GM23248 (cell line): ENCODE results near the gene MBD3L2. TPM values are rescaled to one million over a fixed set of nuclear protein-coding genes. Genes with fewer than 3 reads are reported as not detected.

ENCODE experiments used
- DNase-seq: peaks from one replicate; pipeline ENCODE4 v3.0.0-alpha.2; 2015
- H2AFZ ChIP-seq: fragments of 200-600 bp; sonication (generic); 2 replicates; pipeline ENCODE4 v1.6.1; 2016; ENCODE audit warnings: antibody characterized with exemption
- H3F3A ChIP-seq: fragments of 200-600 bp; sonication (generic); 2 replicates; pipeline ENCODE4 v1.6.1; 2016; ENCODE audit warnings: mild to moderate bottlenecking, antibody characterized with exemption, mixed run types; ENCODE audit not compliant: insufficient read depth
- H3K27ac ChIP-seq: fragments of 200-600 bp; sonication (generic); 2 replicates; pipeline ENCODE4 v1.5.1; 2016; ENCODE audit warnings: mild to moderate bottlenecking
- H3K27me3 ChIP-seq: fragments of 200-600 bp; sonication (generic); replicated peaks from 2 replicates; pipeline ENCODE4 v1.6.1; 2016; ENCODE audit warnings: mild to moderate bottlenecking; ENCODE audit not compliant: insufficient read depth
- H3K36me3 ChIP-seq: fragments of 200-600 bp; sonication (generic); 2 replicates; pipeline ENCODE4 v1.6.1; 2016; ENCODE audit warnings: low read depth, mild to moderate bottlenecking
- H3K4me1 ChIP-seq: fragments of 200-600 bp; sonication (generic); 2 replicates; pipeline ENCODE4 v1.6.1; 2016; ENCODE audit warnings: mild to moderate bottlenecking; ENCODE audit not compliant: insufficient read depth
- H3K4me2 ChIP-seq: fragments of 200-600 bp; sonication (generic); one replicate; pipeline ENCODE4 v1.6.1; 2016; ENCODE audit warnings: mild to moderate bottlenecking; ENCODE audit not compliant: unreplicated experiment
- H3K4me3 ChIP-seq: fragments of 200-600 bp; sonication (generic); 2 replicates; pipeline ENCODE4 v1.5.1; 2016; ENCODE audit warnings: mild to moderate bottlenecking
- H3K79me2 ChIP-seq: fragments of 200-600 bp; sonication (generic); 2 replicates; pipeline ENCODE4 v1.6.1; 2016; ENCODE audit warnings: mild to moderate bottlenecking; ENCODE audit not compliant: insufficient read depth
- H3K9ac ChIP-seq: fragments of 200-600 bp; sonication (generic); 2 replicates; pipeline ENCODE4 v1.6.1; 2016; ENCODE audit warnings: mild to moderate bottlenecking
- H3K9me2 ChIP-seq: fragments of 200-600 bp; sonication (generic); 2 replicates; pipeline ENCODE4 v1.6.1; 2016; ENCODE audit warnings: mixed run types, mild to moderate bottlenecking, moderate library complexity; ENCODE audit not compliant: insufficient read depth
- H3K9me3 ChIP-seq: fragments of 200-600 bp; sonication (generic); one replicate; pipeline ENCODE4 v1.6.1; 2017; ENCODE audit warnings: low read depth
- H4K20me1 ChIP-seq: fragments of 200-600 bp; sonication (generic); 2 replicates; pipeline ENCODE4 v1.6.0; 2016; ENCODE audit not compliant: insufficient read depth
- EZH2 ChIP-seq: fragments of 200-600 bp; sonication (generic); IDR thresholded peaks from 2 replicates; pipeline ENCODE4 v1.6.1; 2018; ENCODE audit warnings: antibody characterized with exemption, mild to moderate bottlenecking; ENCODE audit not compliant: insufficient read depth, poor library complexity, severe bottlenecking
- EZH2phosphoT487 ChIP-seq: fragments of 200-600 bp; sonication (generic); IDR thresholded peaks from 2 replicates; pipeline ENCODE4 v1.6.1; 2018; ENCODE audit warnings: antibody characterized with exemption, moderate library complexity, mild to moderate bottlenecking, low read depth; ENCODE audit not compliant: insufficient read depth
- WGBS, 2 experiments: methylation state at CpG; one replicate each; pipeline ENCODE4 v1.1.6; 2015 to 2017; ENCODE audit warnings: low lambda C conversion rate in 2 of 2, low coverage in 1 of 2; ENCODE audit errors: missing lambda C conversion rate in 2 of 2; 5-methylcytosine and 5-hydroxymethylcytosine counted together
- in situ Hi-C: fragments of 300-500 bp; cut with MboI; formaldehyde crosslinking; loops from 2 replicates; pipeline ENCODE4 v1.15.0; 2020
- polyA plus RNA-seq: library from polyadenylated mRNA; unstranded; fragments of >200 nt; fragmentation: Nextera tagmentation; extraction: Ambion mirVana; gene quantifications from 2 replicates; pipeline ENCODE4 v1.2.1, GENCODE V29; 2016
- total RNA-seq: library from RNA; depleted of rRNA; stranded (reverse); fragments of >200 nt; shearing (Covaris generic); gene quantifications from 2 replicates; pipeline ENCODE4 v1.2.3, GENCODE V29; 2014

Gene MBD3L2
- total and polyA plus RNA-seq, 2 experiments from 2014 or later: not detected

GRCh38 chr19:7004313-7004931 lies 44.7 kb upstream of the MBD3L2 start:
- Histone ChIP-seq H3K9me3 (no peaks in the 10 kb centered on the region), H4K20me1 (no peaks in the 10 kb centered on the region), H3K79me2 (no peaks in the 10 kb centered on the region), H3K27me3 (no peaks in the 10 kb centered on the region), H3K27ac (no peak overlapping the region), H2AFZ (no peak overlapping the region), H3F3A (no peaks in the 10 kb centered on the region), H3K9ac (no peak overlapping the region), H3K4me1 (no peaks in the 10 kb centered on the region), H3K36me3 (no peaks in the 10 kb centered on the region), H3K4me3 (no peak overlapping the region), H3K4me2 (no peak overlapping the region), H3K9me2 (no peaks in the 10 kb centered on the region)
- 12 to 13% methylated on average over 18 of the region's 18 CpGs for WGBS, 2 experiments
- TF ChIP-seq EZH2phosphoT487: no peak
- in situ Hi-C loops: no loop called here
- DNase-seq: peak; percentile 69

- in situ Hi-C loops: no loop called here
- Histone ChIP-seq H3K4me1 (no peaks in the 10 kb centered on the region), H3K9me2 (no peaks in the 10 kb centered on the region), H3K27me3 (no peaks in the 10 kb centered on the region), H3K9ac (no peak overlapping the region), H2AFZ (no peak overlapping the region), H3K27ac (no peak overlapping the region), H3K4me3 (no peak overlapping the region), H4K20me1 (no peaks in the 10 kb centered on the region), H3F3A (no peaks in the 10 kb centered on the region), H3K79me2 (no peaks in the 10 kb centered on the region), H3K4me2 (no peak overlapping the region), H3K9me3 (no peaks in the 10 kb centered on the region), H3K36me3 (no peaks in the 10 kb centered on the region)
- TF ChIP-seq EZH2: no peak
- no peak for TF ChIP-seq EZH2phosphoT487
- peak; percentile 3 for DNase-seq
- whole genome bisulfite sequencing, 2 experiments: 59 to 60% methylated on average over 11 of the region's 11 CpGs
Observed at GRCh38 chr19:7006135-7006704, 42.9 kb upstream of the MBD3L2 start.

GRCh38 chr19:7007859-7008258 lies 41.3 kb upstream of the MBD3L2 start:
- DNase-seq: no peak
- no peaks in the 10 kb centered on the region for H3K9me2 ChIP-seq
- H3K4me3 ChIP-seq: no peak overlapping the region
- H3K9me3 ChIP-seq: no peaks in the 10 kb centered on the region
- in situ Hi-C loops: no loop called here
- no peaks in the 10 kb centered on the region for H3K36me3 ChIP-seq
- H4K20me1 ChIP-seq: no peaks in the 10 kb centered on the region
- H3K4me1 ChIP-seq: no peaks in the 10 kb centered on the region
- H2AFZ ChIP-seq: no peak overlapping the region
- no peaks in the 10 kb centered on the region for H3K27me3 ChIP-seq
- no peaks in the 10 kb centered on the region for H3K79me2 ChIP-seq
- H3K9ac ChIP-seq: no peak overlapping the region
- TF ChIP-seq EZH2 (no peak), EZH2phosphoT487 (no peak)
- no peak overlapping the region for H3K27ac ChIP-seq
- H3F3A ChIP-seq: no peaks in the 10 kb centered on the region
- no peak overlapping the region for H3K4me2 ChIP-seq
- WGBS, 2 experiments: 9 to 22% methylated on average over 4 of the region's 4 CpGs

GRCh38 chr19:7010722-7011593 lies 38.2 kb upstream of the MBD3L2 start:
- Histone ChIP-seq H3K27ac (no peak overlapping the region), H2AFZ (no peak overlapping the region), H3K9me2 (no peaks in the 10 kb centered on the region), H3K4me2 (no peak overlapping the region), H3K27me3 (0 out of 2 replicates have a peak, but pooled peaks cover 4% of the 10 kb centered on the region), H3K9ac (no peak overlapping the region), H4K20me1 (no peaks in the 10 kb centered on the region), H3K4me1 (no peaks in the 10 kb centered on the region), H3K36me3 (no peaks in the 10 kb centered on the region), H3K79me2 (no peaks in the 10 kb centered on the region), H3F3A (peaks cover 9% of the 10 kb centered on the region; the same call in 1 of the 2 replicates), H3K9me3 (no peaks in the 10 kb centered on the region), H3K4me3 (no peak overlapping the region)
- 71 to 72% methylated on average over 12 of the region's 12 CpGs for WGBS, 2 experiments
- TF ChIP-seq EZH2 (no peak), EZH2phosphoT487 (no peak)
- no peak for DNase-seq
- in situ Hi-C loops: no loop called here
